PC-9 (cell line): ENCODE measurements around the gene EXTL1. TPM values are rescaled to one million over a fixed set of nuclear protein-coding genes. Genes with fewer than 3 reads are reported as not detected.

Source experiments
- BruUV-seq: library from RNA; stranded (reverse); fragments of 400-500 nt; replicated peaks from 2 replicates; lab custom pipeline; 2021; lab: Mats Ljungman, UMichigan
- CTCF ChIA-PET: fragments of 300-600 bp; sonication (Branson Sonifier 250); formaldehyde crosslinking; loops from one replicate; lab custom pipeline; 2022; ENCODE audit warnings: antibody characterized with exemption; lab: Charles Lee
- POLR2A ChIA-PET: fragments of 300-600 bp; sonication (Branson Sonifier 250); formaldehyde crosslinking; loops from one replicate; lab custom pipeline; 2022; ENCODE audit warnings: antibody characterized with exemption; ENCODE audit not compliant: unreplicated experiment; lab: Charles Lee
- DNase-seq, 2 experiments: peaks; one replicate each; pipeline versions ENCODE4 v3.0.0 to v3.0.0-alpha.2; 2015 to 2022; ENCODE audit warnings: mixed read lengths in 1 of 2
- H2AFZ ChIP-seq: fragments of 200-600 bp; sonication (generic); 2 replicates; pipeline ENCODE4 v1.8.1; 2017; ENCODE audit warnings: antibody characterized with exemption
- H3F3A ChIP-seq: fragments of 200-600 bp; sonication (generic); 2 replicates; pipeline ENCODE4 v1.8.1; 2017; ENCODE audit warnings: antibody characterized with exemption, mild to moderate bottlenecking, low read depth; ENCODE audit not compliant: insufficient read depth
- H3K27ac ChIP-seq: fragments of 200-600 bp; sonication (generic); 2 replicates; pipeline ENCODE4 v1.6.1; 2016; ENCODE audit warnings: mixed run types
- H3K27me3 ChIP-seq: fragments of 200-600 bp; sonication (generic); 2 replicates; pipeline ENCODE4 v1.6.1; 2016; ENCODE audit warnings: low read depth, mixed run types; ENCODE audit not compliant: insufficient read depth
- H3K36me3 ChIP-seq: fragments of 200-600 bp; sonication (generic); 2 replicates; pipeline ENCODE4 v1.6.1; 2016; ENCODE audit warnings: low read depth, mixed run types
- H3K4me1 ChIP-seq: fragments of 200-600 bp; sonication (generic); replicated peaks from 2 replicates; pipeline ENCODE4 v1.6.1; 2016; ENCODE audit warnings: mixed run types; ENCODE audit not compliant: insufficient read depth
- H3K4me2 ChIP-seq: fragments of 200-600 bp; sonication (generic); 2 replicates; pipeline ENCODE4 v1.6.1; 2017; ENCODE audit warnings: mixed run types
- H3K4me3 ChIP-seq: fragments of 200-600 bp; sonication (generic); 2 replicates; pipeline ENCODE4 v1.6.1; 2016; ENCODE audit warnings: mixed run types
- H3K79me2 ChIP-seq: fragments of 200-600 bp; sonication (generic); 2 replicates; pipeline ENCODE4 v1.6.1; 2017; ENCODE audit warnings: low read depth, mixed run types
- H3K9me2 ChIP-seq: fragments of 200-600 bp; sonication (generic); 2 replicates; pipeline ENCODE4 v1.8.1; 2017; ENCODE audit warnings: mild to moderate bottlenecking; ENCODE audit not compliant: insufficient read depth
- H3K9me3 ChIP-seq: fragments of 200-600 bp; sonication (generic); 2 replicates; pipeline ENCODE4 v1.8.1; 2016; ENCODE audit warnings: low read depth; ENCODE audit not compliant: insufficient read depth
- H4K20me1 ChIP-seq: fragments of 200-600 bp; sonication (generic); 2 replicates; pipeline ENCODE4 v1.8.1; 2017; ENCODE audit not compliant: insufficient read depth
- EZH2 ChIP-seq: fragments of 200-600 bp; sonication (generic); IDR thresholded peaks from 2 replicates; pipeline ENCODE4 v1.8.0; 2017; ENCODE audit warnings: antibody characterized with exemption, low read depth
- intact Hi-C: fragments of 100-400 bp; cut with micrococcal nuclease; formaldehyde crosslinking; loops from one replicate; pipeline ENCODE4 v1.10.0; 2022; ENCODE audit not compliant: unreplicated experiment
- total RNA-seq: library from RNA; stranded (reverse); gene quantifications from 2 replicates; pipeline ENCODE4 v1.2.3, GENCODE V29; 2021
- TF ChIP-seq, protein P1 (sequence below): fragments of 200-600 bp; sonication (generic); conservative IDR thresholded peaks from 2 replicates; pipeline ENCODE4 v1.6.1; 2017; ENCODE audit warnings: mixed run types, antibody characterized with exemption, mild to moderate bottlenecking, moderate library complexity

EXTL1 gene
- total RNA-seq, 1 experiment from 2014 or later: 0.13 TPM

GRCh38 chr1:26060832-26061574 is 39.4 kb downstream of the EXTL1 start:
- intact Hi-C loops: no loop called here
- H3K79me2 ChIP-seq: no peaks in the 10 kb centered on the region
- H3K4me1 ChIP-seq: peaks cover 7% of the 10 kb centered on the region; the same call in 1 of the 2 replicates
- DNase-seq: no peak
- no peaks in the 10 kb centered on the region for H3K9me2 ChIP-seq
- no peaks in the 10 kb centered on the region for H3F3A ChIP-seq
- H3K4me2 ChIP-seq: no peak overlapping the region
- TF ChIP-seq, protein P1, sequence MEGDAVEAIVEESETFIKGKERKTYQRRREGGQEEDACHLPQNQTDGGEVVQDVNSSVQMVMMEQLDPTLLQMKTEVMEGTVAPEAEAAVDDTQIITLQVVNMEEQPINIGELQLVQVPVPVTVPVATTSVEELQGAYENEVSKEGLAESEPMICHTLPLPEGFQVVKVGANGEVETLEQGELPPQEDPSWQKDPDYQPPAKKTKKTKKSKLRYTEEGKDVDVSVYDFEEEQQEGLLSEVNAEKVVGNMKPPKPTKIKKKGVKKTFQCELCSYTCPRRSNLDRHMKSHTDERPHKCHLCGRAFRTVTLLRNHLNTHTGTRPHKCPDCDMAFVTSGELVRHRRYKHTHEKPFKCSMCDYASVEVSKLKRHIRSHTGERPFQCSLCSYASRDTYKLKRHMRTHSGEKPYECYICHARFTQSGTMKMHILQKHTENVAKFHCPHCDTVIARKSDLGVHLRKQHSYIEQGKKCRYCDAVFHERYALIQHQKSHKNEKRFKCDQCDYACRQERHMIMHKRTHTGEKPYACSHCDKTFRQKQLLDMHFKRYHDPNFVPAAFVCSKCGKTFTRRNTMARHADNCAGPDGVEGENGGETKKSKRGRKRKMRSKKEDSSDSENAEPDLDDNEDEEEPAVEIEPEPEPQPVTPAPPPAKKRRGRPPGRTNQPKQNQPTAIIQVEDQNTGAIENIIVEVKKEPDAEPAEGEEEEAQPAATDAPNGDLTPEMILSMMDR: no peak
- no peak for TF ChIP-seq EZH2
- BruUV-seq: no TSS peak
- H3K36me3 ChIP-seq: no peaks in the 10 kb centered on the region
- CTCF ChIA-PET: no interaction called here
- H3K4me3 ChIP-seq: no peak overlapping the region
- POLR2A ChIA-PET: no interaction called here
- H3K27me3 ChIP-seq: no peaks in the 10 kb centered on the region
- no peaks in the 10 kb centered on the region for H4K20me1 ChIP-seq
- no peak overlapping the region for H3K27ac ChIP-seq
- no peak overlapping the region for H2AFZ ChIP-seq
- no peaks in the 10 kb centered on the region for H3K9me3 ChIP-seq

- no peak overlapping the region for H3K4me3 ChIP-seq
- no peaks in the 10 kb centered on the region for H3K9me3 ChIP-seq
- no peak overlapping the region for H3K27ac ChIP-seq
- no peak overlapping the region for H2AFZ ChIP-seq
- no peaks in the 10 kb centered on the region for H3K36me3 ChIP-seq
- H3K79me2 ChIP-seq: no peaks in the 10 kb centered on the region
- no peaks in the 10 kb centered on the region for H3K27me3 ChIP-seq
- TF ChIP-seq EZH2: no peak
- TF ChIP-seq, protein P1: no peak
- no peaks in the 10 kb centered on the region for H4K20me1 ChIP-seq
- peaks cover 7% of the 10 kb centered on the region; the same call in 1 of the 2 replicates for H3K4me1 ChIP-seq
- intact Hi-C loops: no loop called here
- ChIA-PET POLR2A (interaction anchor here (0.6 kb wide), 1 partner anchor 15 kb away, joined by 4 read pairs; no protein-coding TSS in a partner anchor), CTCF (interaction anchor here (1.2 kb wide), 1 partner anchor 169 kb away, joined by 3 read pairs; the partner anchor contains the start of gene CEP85)
- H3K4me2 ChIP-seq: no peak overlapping the region
- no peaks in the 10 kb centered on the region for H3F3A ChIP-seq
- no peaks in the 10 kb centered on the region for H3K9me2 ChIP-seq
- no TSS peak for BruUV-seq
- DNase-seq: peak; percentile 43 to 65
These were observed 43.0 kb downstream of the EXTL1 start for GRCh38 chr1:26064553-26064952.

DNA sequence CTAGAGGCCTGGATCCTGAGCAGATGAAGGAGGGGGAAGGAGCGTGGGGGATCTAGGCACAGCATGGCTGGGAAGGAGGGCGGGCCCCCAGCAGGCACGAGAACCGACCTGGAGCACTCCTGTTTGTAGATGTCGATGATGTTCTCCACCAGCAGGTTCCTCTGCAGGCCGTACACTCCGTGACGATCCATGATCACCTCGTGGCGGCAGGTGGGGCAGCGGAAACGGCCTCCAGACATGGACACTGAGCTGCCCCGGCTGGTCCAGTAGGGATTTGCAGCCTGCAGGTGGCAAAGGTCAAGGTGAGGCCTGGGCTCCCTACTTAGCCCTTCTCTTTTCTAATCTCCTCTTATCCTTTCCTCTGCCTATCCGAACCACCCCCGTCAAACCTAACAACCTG is 44.6 kb downstream of the EXTL1 start:
- H3K9me2 ChIP-seq: no peaks in the 10 kb centered on the region
- POLR2A ChIA-PET: interaction anchor here (0.7 kb wide), 1 partner anchor 56 kb away, joined by 4 read pairs; no protein-coding TSS in a partner anchor

More for the DNA sequence above, 44.6 kb downstream of the EXTL1 start:
- TF ChIP-seq, protein P1: no peak
- TF ChIP-seq EZH2: no peak
- Histone ChIP-seq H3K9me3 (no peaks in the 10 kb centered on the region), H2AFZ (no peak overlapping the region), H3F3A (no peaks in the 10 kb centered on the region), H3K27ac (no peak overlapping the region), H3K36me3 (no peaks in the 10 kb centered on the region), H4K20me1 (no peaks in the 10 kb centered on the region), H3K27me3 (no peaks in the 10 kb centered on the region), H3K4me2 (no peak overlapping the region), H3K79me2 (no peaks in the 10 kb centered on the region), H3K4me3 (no peak overlapping the region), H3K4me1 (peaks cover 7% of the 10 kb centered on the region; the same call in 1 of the 2 replicates)
- DNase-seq: no peak
- CTCF ChIA-PET: no interaction called here
- intact Hi-C loops: no loop called here
- BruUV-seq: no TSS peak
